K562 (cell line): ENCODE measurements around the gene KMT5C. TPM values are rescaled to one million over a fixed set of nuclear protein-coding genes. Genes with fewer than 3 reads are reported as not detected.
A peak's percentile ranks its signal among the peaks of the same experiment; 100 is the strongest.

Source experiments
- ATAC-seq: fragments of 200-7000 bp; cut with Tn5 transposase; 3 replicates; pipeline ENCODE4 v1.9.1; 2020; ENCODE audit warnings: moderate library complexity
- BruUV-seq: library from RNA; stranded (reverse); fragments of 400-500 nt; replicated peaks from 2 replicates; lab custom pipeline; 2021; lab: Mats Ljungman, UMichigan
- CTCF ChIA-PET: fragments of 300-600 bp; formaldehyde crosslinking; extraction: SDS; loops from one replicate; lab custom pipeline; 2021; ENCODE audit warnings: low intra/inter-chr PET ratio; lab: Yijun Ruan, JAX
- POLR2A ChIA-PET: fragments of 300-600, 350-650 bp; sonication (Branson Sonifier 250); formaldehyde crosslinking; extraction: SDS; loops from one replicate; lab custom pipeline; 2021; ENCODE audit warnings: antibody characterized with exemption, inconsistent platforms; lab: Yijun Ruan, JAX
- DNase-seq, 4 experiments: peaks; one replicate each; pipeline versions ENCODE4 v3.0.0 to v3.0.0-alpha.2; 2011 to 2018; ENCODE audit warnings: low spot score in 3 of 4, mixed read lengths in 3 of 4; ENCODE audit errors: extremely low read depth in 1 of 4
- FAIRE-seq: peaks from 2 replicates; lab custom pipeline; 2011; peaks lifted over from hg19 to GRCh38; lab: Jason Lieb, UNC
- H2AFZ ChIP-seq: 2 replicates; pipeline ENCODE4 v1.6.0; 2011; ENCODE audit warnings: low read depth, low read length, control low read depth, inconsistent platforms
- H3K27ac ChIP-seq: fragments of 200-600 bp; 3 replicates; pipeline ENCODE4 v1.8.0; 2011; ENCODE audit warnings: low read depth, mild to moderate bottlenecking, control low read depth, inconsistent platforms, low read length, moderate library complexity, mixed read lengths; ENCODE audit errors: extremely low read depth
- H3K27me3 ChIP-seq, 2 experiments: fragments of 300-600 bp in 1 of 2; 2 replicates in 1 of 2; 3 replicates in 1 of 2; pipeline versions ENCODE4 v1.6.0 to v1.8.0; 2011; ENCODE audit warnings: inconsistent platforms in 2 of 2, low read length in 2 of 2, mild to moderate bottlenecking in 1 of 2, mixed read lengths in 1 of 2, moderate library complexity in 1 of 2; ENCODE audit not compliant: control insufficient read depth in 2 of 2, insufficient read depth in 2 of 2
- H3K36me3 ChIP-seq: fragments of 300-600 bp; 3 replicates; pipeline ENCODE4 v1.8.0; 2011; ENCODE audit warnings: mild to moderate bottlenecking, low read length, inconsistent platforms; ENCODE audit not compliant: control insufficient read depth, insufficient read depth
- H3K4me1 ChIP-seq, 2 experiments: fragments of 200-600 bp in 1 of 2; replicated peaks in 1 of 2; 2 replicates in 1 of 2; 3 replicates in 1 of 2; pipeline versions ENCODE4 v1.5.1 to v1.8.0; 2011; ENCODE audit warnings: inconsistent platforms in 2 of 2, low read length in 2 of 2, mild to moderate bottlenecking in 1 of 2, mixed read lengths in 1 of 2, moderate library complexity in 1 of 2; ENCODE audit not compliant: control insufficient read depth in 2 of 2, insufficient read depth in 2 of 2
- H3K4me2 ChIP-seq: 2 replicates; pipeline ENCODE4 v1.6.1; 2011; ENCODE audit warnings: low read length, control low read depth, inconsistent platforms, mixed read lengths; ENCODE audit not compliant: insufficient read depth
- H3K4me3 ChIP-seq: fragments of 200-600 bp; sonication (generic), shearing (Covaris generic); 2 replicates; pipeline ENCODE4 v1.5.1; 2016; ENCODE audit warnings: control low read depth, inconsistent platforms
- H3K79me2 ChIP-seq: fragments of 200-600 bp; 3 replicates; pipeline ENCODE4 v1.8.0; 2011; ENCODE audit warnings: low read length, inconsistent platforms; ENCODE audit not compliant: control insufficient read depth, insufficient read depth
- H3K9ac ChIP-seq, 2 experiments: 2 replicates each; pipeline versions ENCODE4 v1.6.0 to v1.6.1; 2011; ENCODE audit warnings: low read depth in 2 of 2, low read length in 2 of 2, control low read depth in 1 of 2, inconsistent platforms in 1 of 2, mild to moderate bottlenecking in 1 of 2, mixed read lengths in 1 of 2; ENCODE audit not compliant: insufficient read depth in 1 of 2
- H3K9me1 ChIP-seq: one replicate; pipeline ENCODE4 v1.6.0; 2011; ENCODE audit warnings: inconsistent platforms, mild to moderate bottlenecking, low read length, moderate library complexity; ENCODE audit not compliant: control insufficient read depth, insufficient read depth
- H3K9me3 ChIP-seq: replicated peaks from 2 replicates; pipeline ENCODE4 v1.5.1; 2011; ENCODE audit warnings: low read depth, low read length, inconsistent platforms; ENCODE audit not compliant: control insufficient read depth, insufficient read depth
- H4K20me1 ChIP-seq: replicated peaks from 2 replicates; pipeline ENCODE4 v1.6.1; 2011; ENCODE audit warnings: low read length, inconsistent platforms, mixed read lengths; ENCODE audit not compliant: control insufficient read depth, insufficient read depth
- BMI1 ChIP-seq: fragments of 150-350 bp; IDR thresholded peaks from 2 replicates; pipeline ENCODE4 v1.6.1; 2014; ENCODE audit warnings: low read length
- EGR1 ChIP-seq: fragments of 450-650 bp; conservative IDR thresholded peaks from 2 replicates; pipeline ENCODE4 v1.6.1; 2017; ENCODE audit warnings: mild to moderate bottlenecking
- FOXM1 ChIP-seq, 2 experiments: fragments of 450-650 bp in 1 of 2; sonication (generic) in 1 of 2; formaldehyde crosslinking in 1 of 2; IDR thresholded peaks; 2 replicates each; pipeline versions ENCODE4 v1.6.1 to v1.9.0; 2017 to 2022; ENCODE audit warnings: low read depth in 2 of 2, mild to moderate bottlenecking in 2 of 2, missing genetic modification reagents in 1 of 2, moderate library complexity in 1 of 2
- HMG20A ChIP-seq: fragments of 450-650 bp; formaldehyde crosslinking; conservative IDR thresholded peaks from 2 replicates; pipeline ENCODE4 v1.4.0; 2020; ENCODE audit warnings: mild to moderate bottlenecking, mixed read lengths
- SP2 ChIP-seq: IDR thresholded peaks from 2 replicates; pipeline ENCODE4 v1.6.1; 2011; ENCODE audit warnings: mild to moderate bottlenecking, low read depth, low read length, moderate library complexity; ENCODE audit not compliant: poor library complexity, severe bottlenecking; ENCODE audit errors: extremely low read depth
- TAF7 ChIP-seq: fragments of 450-650 bp; IDR thresholded peaks from 2 replicates; pipeline ENCODE4 v1.6.1; 2016; ENCODE audit warnings: missing genetic modification characterization, missing compliant biosample characterization
- ZBTB7A ChIP-seq: IDR thresholded peaks from 2 replicates; pipeline ENCODE4 v1.6.1; 2011; ENCODE audit warnings: low read depth, mild to moderate bottlenecking, low read length, moderate library complexity, borderline replicate concordance; ENCODE audit not compliant: control insufficient read depth
- ZFX ChIP-seq: sonication (generic); formaldehyde crosslinking; IDR thresholded peaks from 2 replicates; pipeline ENCODE4 v1.8.0; 2022; ENCODE audit warnings: mild to moderate bottlenecking, missing genetic modification reagents, moderate library complexity
- ZNF146 ChIP-seq: IDR thresholded peaks from one replicate; pipeline ENCODE4 v1.6.1; 2018; ENCODE audit warnings: missing compliant biosample characterization; ENCODE audit not compliant: unreplicated experiment
- WGBS: fragments of 100-300 bp; shearing (Covaris generic); methylation state at CpG from one replicate; pipeline ENCODE4 v1.1.6; 2016; ENCODE audit warnings: low coverage, mixed read lengths; ENCODE audit not compliant: insufficient coverage; ENCODE audit errors: missing lambda C conversion rate; 5-methylcytosine and 5-hydroxymethylcytosine counted together
- in situ Hi-C: fragments of 300-500 bp; cut with MboI; formaldehyde crosslinking; loops from 4 replicates; pipeline ENCODE4 v1.15.0; 2018; ENCODE audit warnings: inconsistent platforms, mixed read lengths
- intact Hi-C: fragments of 100-400 bp; cut with micrococcal nuclease; formaldehyde crosslinking; loops from 2 replicates; pipeline ENCODE4 v1.14.2; 2022
- polyA plus RNA-seq, 8 experiments: library from polyadenylated mRNA; depleted of rRNA in 4 of 8; stranded (reverse) in 5 of 8; unstranded in 3 of 8; fragments of >200 nt; fragmentation: Nextera tagmentation in 2 of 8; fragmentation: Illumina TruSeq in 1 of 8; extraction: Ambion mirVana in 2 of 8; extraction: Trizol in 1 of 8; gene quantifications; 2 replicates each; pipeline versions ENCODE4 v1.2.1 to v1.2.3, GENCODE V29; 2011 to 2014; ENCODE audit warnings: inconsistent platforms in 1 of 8, missing spikeins in 1 of 8
- total RNA-seq, 7 experiments: library from RNA; depleted of rRNA in 6 of 7; stranded (reverse); fragments of >200 nt in 6 of 7; fragmentation: Illumina TruSeq in 2 of 7; extraction: Trizol in 2 of 7; gene quantifications; 2 replicates each; pipeline versions ENCODE4 v1.2.1 to v1.2.3, GENCODE V29; 2011 to 2021; ENCODE audit warnings: low replicate concordance in 1 of 7
- TF ChIP-seq, protein P1 (sequence below), 2 experiments: fragments of 450-650 bp in 1 of 2; sonication (generic) in 1 of 2; formaldehyde crosslinking in 1 of 2; IDR thresholded peaks; 2 replicates each; pipeline versions ENCODE4 v1.7.1 to v1.9.0; 2016 to 2022; ENCODE audit warnings: inconsistent platforms in 1 of 2, mild to moderate bottlenecking in 1 of 2, missing genetic modification reagents in 1 of 2

The KMT5C gene
- total and polyA plus RNA-seq, 9 of the 15 experiments (the other 6 are each of a cell fraction or from before 2014, with no cell fraction given): 0.15 to 53.5 (median 16.6) TPM

DNA sequence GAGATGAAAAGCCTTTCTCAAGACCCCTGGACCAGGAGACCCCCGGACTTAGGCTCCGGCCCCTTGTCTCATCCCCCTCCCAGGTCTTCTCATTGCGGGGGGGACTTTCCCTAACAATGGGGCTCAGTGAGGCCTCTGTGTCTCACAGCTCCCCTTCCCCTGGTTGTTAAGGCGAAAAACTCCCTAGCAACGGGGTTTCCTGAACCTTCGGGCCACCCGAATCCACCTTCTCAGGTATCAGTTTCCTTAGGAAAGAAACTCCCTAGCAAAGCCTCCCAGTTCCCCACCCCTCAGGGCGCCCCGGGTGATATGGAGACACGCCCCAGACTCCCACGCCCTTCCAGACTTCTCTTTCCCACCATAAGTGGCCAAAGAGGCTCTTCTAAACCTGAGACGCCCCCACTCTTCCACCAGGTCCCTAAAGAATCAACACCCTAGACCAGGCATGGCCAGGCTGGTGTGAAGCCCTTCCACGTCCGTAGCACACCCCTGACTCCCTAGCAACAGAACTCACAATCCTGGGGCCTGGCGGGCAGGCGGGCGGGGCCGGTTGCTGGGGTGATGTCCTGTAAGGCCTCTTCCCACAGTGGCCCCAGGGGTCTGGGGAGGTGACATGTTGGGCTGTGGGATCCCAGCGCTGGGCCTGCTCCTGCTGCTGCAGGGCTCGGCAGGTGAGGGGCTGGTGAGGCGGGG, 36.7 kb downstream of the KMT5C start, which contains the start of gene TMEM190:
TMEM190 (plus strand) TSS at position 586 of the 693 bp plus-strand sequence; CDS start at position 614, 28 bp downstream.
- Histone ChIP-seq H3K4me2 (no peak within 1 kb of the TSS), H3K79me2 (no peaks in the 10 kb centered on the region), H3K27me3 (no peaks in the 10 kb centered on the region; a peak in 1 of 5 replicates), H3K9me1 (no peaks in the 10 kb centered on the region), H3K9me3 (no peaks in the 10 kb centered on the region), H3K4me3 (no peak within 1 kb of the TSS), H3K4me1 (peaks cover 10 to 58% of the 10 kb centered on the region in 2 experiments; a peak in 4 of 5 replicates), H3K9ac (peak within 1 kb of the TSS in 1 of 2 experiments; percentile 68; a peak in 2 of 4 replicates), H2AFZ (no peak within 1 kb of the TSS), H3K36me3 (no peaks in the 10 kb centered on the region), H4K20me1 (no peaks in the 10 kb centered on the region), H3K27ac (no peak within 1 kb of the TSS)
- CTCF ChIA-PET: no interaction called here
- BruUV-seq: no TSS peak
- POLR2A ChIA-PET: interaction anchor here (1.0 kb wide), 2 partner anchors 8 to 117 kb away, joined by 3 to 4 read pairs; partner anchors contain the start of gene TMEM238
- peak; percentile 59 for ATAC-seq
- peak; percentile 52 for FAIRE-seq
- 18% methylated on average over 18 of the region's 21 CpGs for WGBS
- in situ Hi-C loops: no loop called here
- intact Hi-C loops: no loop called here
- DNase-seq: peak; percentile 50 to 65 (median 62)
- TF ChIP-seq, protein P1, sequence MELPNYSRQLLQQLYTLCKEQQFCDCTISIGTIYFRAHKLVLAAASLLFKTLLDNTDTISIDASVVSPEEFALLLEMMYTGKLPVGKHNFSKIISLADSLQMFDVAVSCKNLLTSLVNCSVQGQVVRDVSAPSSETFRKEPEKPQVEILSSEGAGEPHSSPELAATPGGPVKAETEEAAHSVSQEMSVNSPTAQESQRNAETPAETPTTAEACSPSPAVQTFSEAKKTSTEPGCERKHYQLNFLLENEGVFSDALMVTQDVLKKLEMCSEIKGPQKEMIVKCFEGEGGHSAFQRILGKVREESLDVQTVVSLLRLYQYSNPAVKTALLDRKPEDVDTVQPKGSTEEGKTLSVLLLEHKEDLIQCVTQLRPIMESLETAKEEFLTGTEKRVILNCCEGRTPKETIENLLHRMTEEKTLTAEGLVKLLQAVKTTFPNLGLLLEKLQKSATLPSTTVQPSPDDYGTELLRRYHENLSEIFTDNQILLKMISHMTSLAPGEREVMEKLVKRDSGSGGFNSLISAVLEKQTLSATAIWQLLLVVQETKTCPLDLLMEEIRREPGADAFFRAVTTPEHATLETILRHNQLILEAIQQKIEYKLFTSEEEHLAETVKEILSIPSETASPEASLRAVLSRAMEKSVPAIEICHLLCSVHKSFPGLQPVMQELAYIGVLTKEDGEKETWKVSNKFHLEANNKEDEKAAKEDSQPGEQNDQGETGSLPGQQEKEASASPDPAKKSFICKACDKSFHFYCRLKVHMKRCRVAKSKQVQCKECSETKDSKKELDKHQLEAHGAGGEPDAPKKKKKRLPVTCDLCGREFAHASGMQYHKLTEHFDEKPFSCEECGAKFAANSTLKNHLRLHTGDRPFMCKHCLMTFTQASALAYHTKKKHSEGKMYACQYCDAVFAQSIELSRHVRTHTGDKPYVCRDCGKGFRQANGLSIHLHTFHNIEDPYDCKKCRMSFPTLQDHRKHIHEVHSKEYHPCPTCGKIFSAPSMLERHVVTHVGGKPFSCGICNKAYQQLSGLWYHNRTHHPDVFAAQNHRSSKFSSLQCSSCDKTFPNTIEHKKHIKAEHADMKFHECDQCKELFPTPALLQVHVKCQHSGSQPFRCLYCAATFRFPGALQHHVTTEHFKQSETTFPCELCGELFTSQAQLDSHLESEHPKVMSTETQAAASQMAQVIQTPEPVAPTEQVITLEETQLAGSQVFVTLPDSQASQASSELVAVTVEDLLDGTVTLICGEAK (IDR thresholded peaks at IDR 0.05): no peak
- TF ChIP-seq, protein P1 (CRISPR knock-in tag; IDR thresholded peaks at IDR 0.05): no peak
- TF ChIP-seq ZNF146 (no peak), TAF7 (tag) (no peak), ZFX (CRISPR knock-in tag) (no peak), SP2 (no peak), HMG20A (CRISPR knock-in tag) (no peak), ZBTB7A (peak; percentile 37; the same call in 1 of the 2 replicates), FOXM1 (IDR thresholded peaks at IDR 0.05; ENCODE audit: low read depth) (no peak), FOXM1 (CRISPR knock-in tag; IDR thresholded peaks at IDR 0.05; ENCODE audit: low read depth) (no peak), EGR1 (peak; percentile 68), BMI1 (no peak)
